Measurements from ENCODE around the gene PHOSPHO1.
A peak's percentile ranks its signal among the peaks of the same experiment; 100 is the strongest.

PHOSPHO1 gene

GRCh38 chr17:49226771-49227435, 3.7 kb downstream of the PHOSPHO1 start:
- H3K9ac ChIP-seq (ENCODE audit: low read length): no peak overlapping the region
- no peaks in the 10 kb centered on the region for H3K36me3 ChIP-seq (ENCODE audit: control insufficient read depth, low read depth, low read length)
- no peaks in the 10 kb centered on the region for H3K9me3 ChIP-seq (ENCODE audit: control insufficient read depth, low read depth, low read length)
- peaks cover 5% of the 10 kb centered on the region for H3K4me1 ChIP-seq (ENCODE audit: control insufficient read depth, low read depth, low read length)
- no peak overlapping the region for H3K27ac ChIP-seq (ENCODE audit: low read length)
- no peak overlapping the region for H3K4me3 ChIP-seq (ENCODE audit: low read length)
- peaks cover 98% of the 10 kb centered on the region for H3K27me3 ChIP-seq (ENCODE audit: control insufficient read depth, insufficient read depth, low read length)

GRCh38 chr17:49225554-49226236, 4.9 kb downstream of the PHOSPHO1 start:
- Histone ChIP-seq H3K36me3 (ENCODE audit: control insufficient read depth, low read depth, low read length) (no peaks in the 10 kb centered on the region), H3K9ac (ENCODE audit: low read length) (no peak overlapping the region), H3K4me1 (ENCODE audit: control insufficient read depth, low read depth, low read length) (peaks cover 5% of the 10 kb centered on the region), H3K9me3 (ENCODE audit: control insufficient read depth, low read depth, low read length) (no peaks in the 10 kb centered on the region), H3K27ac (ENCODE audit: low read length) (no peak overlapping the region), H3K27me3 (ENCODE audit: control insufficient read depth, insufficient read depth, low read length) (peaks cover 91% of the 10 kb centered on the region), H3K4me3 (ENCODE audit: low read length) (no peak overlapping the region)

GRCh38 chr17:49224997-49225337, 5.6 kb downstream of the PHOSPHO1 start:
- H3K4me1 ChIP-seq (ENCODE audit: control insufficient read depth, low read depth, low read length): peaks cover 5% of the 10 kb centered on the region
- H3K27me3 ChIP-seq (ENCODE audit: control insufficient read depth, insufficient read depth, low read length): peaks cover 86% of the 10 kb centered on the region
- no peaks in the 10 kb centered on the region for H3K9me3 ChIP-seq (ENCODE audit: control insufficient read depth, low read depth, low read length)
- no peaks in the 10 kb centered on the region for H3K36me3 ChIP-seq (ENCODE audit: control insufficient read depth, low read depth, low read length)
- H3K9ac ChIP-seq (ENCODE audit: low read length): no peak overlapping the region
- no peak overlapping the region for H3K27ac ChIP-seq (ENCODE audit: low read length)
- H3K4me3 ChIP-seq (ENCODE audit: low read length): peak overlapping the region; percentile 59

- Histone ChIP-seq H3K36me3 (ENCODE audit: control insufficient read depth, low read depth, low read length) (no peaks in the 10 kb centered on the region), H3K4me1 (ENCODE audit: control insufficient read depth, low read depth, low read length) (peaks cover 5% of the 10 kb centered on the region), H3K9ac (ENCODE audit: low read length) (no peak overlapping the region), H3K9me3 (ENCODE audit: control insufficient read depth, low read depth, low read length) (no peaks in the 10 kb centered on the region), H3K4me3 (ENCODE audit: low read length) (peak overlapping the region; percentile 59), H3K27me3 (ENCODE audit: control insufficient read depth, insufficient read depth, low read length) (peaks cover 80% of the 10 kb centered on the region), H3K27ac (ENCODE audit: low read length) (no peak overlapping the region)
These were observed 6.2 kb downstream of the PHOSPHO1 start for GRCh38 chr17:49224198-49224996.

GRCh38 chr17:49223517-49224197, 6.9 kb downstream of the PHOSPHO1 start:
- H3K27ac ChIP-seq (ENCODE audit: low read length): no peak overlapping the region
- H3K27me3 ChIP-seq (ENCODE audit: control insufficient read depth, insufficient read depth, low read length): peaks cover 73% of the 10 kb centered on the region
- H3K9ac ChIP-seq (ENCODE audit: low read length): no peak overlapping the region

GRCh38 chr17:49223168-49223516, 7.4 kb downstream of the PHOSPHO1 start:
- H3K9me3 ChIP-seq (ENCODE audit: control insufficient read depth, low read depth, low read length): no peaks in the 10 kb centered on the region
- H3K4me3 ChIP-seq (ENCODE audit: low read length): peak overlapping the region; percentile 59
- no peaks in the 10 kb centered on the region for H3K36me3 ChIP-seq (ENCODE audit: control insufficient read depth, low read depth, low read length)
- peaks cover 68% of the 10 kb centered on the region for H3K27me3 ChIP-seq (ENCODE audit: control insufficient read depth, insufficient read depth, low read length)
- no peak overlapping the region for H3K27ac ChIP-seq (ENCODE audit: low read length)
- H3K4me1 ChIP-seq (ENCODE audit: control insufficient read depth, low read depth, low read length): peaks cover 5% of the 10 kb centered on the region
- H3K9ac ChIP-seq (ENCODE audit: low read length): no peak overlapping the region

More at GRCh38 chr17:49223517-49224197, 6.9 kb downstream of the PHOSPHO1 start:
- Histone ChIP-seq H3K4me1 (ENCODE audit: control insufficient read depth, low read depth, low read length) (peaks cover 5% of the 10 kb centered on the region), H3K36me3 (ENCODE audit: control insufficient read depth, low read depth, low read length) (no peaks in the 10 kb centered on the region), H3K4me3 (ENCODE audit: low read length) (peak overlapping the region; percentile 59), H3K9me3 (ENCODE audit: control insufficient read depth, low read depth, low read length) (no peaks in the 10 kb centered on the region)

- Histone ChIP-seq H3K4me1 (ENCODE audit: control insufficient read depth, low read depth, low read length) (peaks cover 5% of the 10 kb centered on the region), H3K27me3 (ENCODE audit: control insufficient read depth, insufficient read depth, low read length) (peaks cover 36% of the 10 kb centered on the region), H3K9me3 (ENCODE audit: control insufficient read depth, low read depth, low read length) (no peaks in the 10 kb centered on the region), H3K36me3 (ENCODE audit: control insufficient read depth, low read depth, low read length) (no peaks in the 10 kb centered on the region), H3K9ac (ENCODE audit: low read length) (no peak overlapping the region), H3K4me3 (ENCODE audit: low read length) (no peak overlapping the region), H3K27ac (ENCODE audit: low read length) (no peak overlapping the region)
These were observed 10.6 kb downstream of the PHOSPHO1 start for GRCh38 chr17:49219987-49220386.

- Histone ChIP-seq H3K27me3 (ENCODE audit: control insufficient read depth, insufficient read depth, low read length) (peaks cover 28% of the 10 kb centered on the region), H3K4me1 (ENCODE audit: control insufficient read depth, low read depth, low read length) (peaks cover 5% of the 10 kb centered on the region), H3K9me3 (ENCODE audit: control insufficient read depth, low read depth, low read length) (no peaks in the 10 kb centered on the region), H3K27ac (ENCODE audit: low read length) (no peak overlapping the region), H3K36me3 (ENCODE audit: control insufficient read depth, low read depth, low read length) (no peaks in the 10 kb centered on the region), H3K9ac (ENCODE audit: low read length) (no peak overlapping the region), H3K4me3 (ENCODE audit: low read length) (no peak overlapping the region)
These were observed 11.4 kb downstream of the PHOSPHO1 start for GRCh38 chr17:49218941-49219913.

GRCh38 chr17:49217651-49218413, 12.8 kb downstream of the PHOSPHO1 start:
- Histone ChIP-seq H3K36me3 (ENCODE audit: control insufficient read depth, low read depth, low read length) (no peaks in the 10 kb centered on the region), H3K9ac (ENCODE audit: low read length) (no peak overlapping the region), H3K4me3 (ENCODE audit: low read length) (no peak overlapping the region), H3K27ac (ENCODE audit: low read length) (no peak overlapping the region), H3K27me3 (ENCODE audit: control insufficient read depth, insufficient read depth, low read length) (peaks cover 16% of the 10 kb centered on the region), H3K4me1 (ENCODE audit: control insufficient read depth, low read depth, low read length) (no peaks in the 10 kb centered on the region), H3K9me3 (ENCODE audit: control insufficient read depth, low read depth, low read length) (no peaks in the 10 kb centered on the region)

GRCh38 chr17:49216953-49217650, 13.5 kb downstream of the PHOSPHO1 start:
- Histone ChIP-seq H3K4me1 (ENCODE audit: control insufficient read depth, low read depth, low read length) (no peaks in the 10 kb centered on the region), H3K9me3 (ENCODE audit: control insufficient read depth, low read depth, low read length) (no peaks in the 10 kb centered on the region), H3K27me3 (ENCODE audit: control insufficient read depth, insufficient read depth, low read length) (peaks cover 13% of the 10 kb centered on the region), H3K4me3 (ENCODE audit: low read length) (no peak overlapping the region), H3K27ac (ENCODE audit: low read length) (no peak overlapping the region), H3K9ac (ENCODE audit: low read length) (no peak overlapping the region), H3K36me3 (ENCODE audit: control insufficient read depth, low read depth, low read length) (no peaks in the 10 kb centered on the region)

All from iPS-18a (cell line).